SK-N-SH treated with all-trans-retinoic acid at 6 μM for 48 hours (cell line): Measurements from ENCODE around the gene PTPRF.

ENCODE experiments used
- ATAC-seq: fragments of 200-7000 bp; cut with Tn5 transposase; 3 replicates; pipeline ENCODE4 v1.9.1; 2020; ENCODE audit warnings: mild to moderate bottlenecking, moderate library complexity
- ARNTL ChIP-seq: fragments of 450-650 bp; formaldehyde crosslinking; IDR thresholded peaks from 2 replicates; pipeline ENCODE4 v1.5.0; 2020; ENCODE audit warnings: low read depth, mild to moderate bottlenecking, moderate library complexity, borderline replicate concordance
- BACH2 ChIP-seq: fragments of 250-450 bp; sonication (Bioruptor Pico); IDR thresholded peaks from 2 replicates; pipeline ENCODE4 v1.9.0; 2021; ENCODE audit warnings: mild to moderate bottlenecking, borderline replicate concordance
- CSDC2 ChIP-seq: fragments of 250-450 bp; sonication (Bioruptor Pico); IDR thresholded peaks from 2 replicates; pipeline ENCODE4 v1.5.0; 2020; ENCODE audit warnings: mild to moderate bottlenecking, moderate library complexity
- ESRRG ChIP-seq: fragments of 250-450 bp; sonication (Bioruptor Pico); IDR thresholded peaks from 2 replicates; pipeline ENCODE4 v1.6.1; 2021; ENCODE audit warnings: mild to moderate bottlenecking
- GLIS3 ChIP-seq: fragments of 250-450 bp; sonication (Bioruptor Pico); IDR thresholded peaks from 2 replicates; pipeline ENCODE4 v1.5.0; 2020; ENCODE audit warnings: mild to moderate bottlenecking, moderate library complexity
- ISL1 ChIP-seq: fragments of 250-450 bp; sonication (Bioruptor Pico); IDR thresholded peaks from 2 replicates; pipeline ENCODE4 v2.1.2; 2022; ENCODE audit warnings: mild to moderate bottlenecking, moderate library complexity
- OSR1 ChIP-seq: fragments of 250-450 bp; sonication (Bioruptor Pico); IDR thresholded peaks from 2 replicates; pipeline ENCODE4 v1.8.0; 2022; ENCODE audit warnings: moderate library complexity, mild to moderate bottlenecking, inconsistent platforms
- PPARA ChIP-seq: fragments of 250-450 bp; sonication (Bioruptor Pico); IDR thresholded peaks from 2 replicates; pipeline ENCODE4 v1.5.0; 2020; ENCODE audit warnings: mild to moderate bottlenecking, borderline replicate concordance
- RARB ChIP-seq: fragments of 250-450 bp; sonication (Bioruptor Pico); IDR thresholded peaks from 2 replicates; pipeline ENCODE4 v1.8.0; 2021; ENCODE audit warnings: mild to moderate bottlenecking, moderate library complexity
- SNAI2 ChIP-seq: fragments of 250-450 bp; sonication (Bioruptor Pico); IDR thresholded peaks from 2 replicates; pipeline ENCODE4 v1.5.0; 2020; ENCODE audit warnings: mild to moderate bottlenecking, moderate library complexity
- TCF4 ChIP-seq: fragments of 250-450 bp; sonication (Bioruptor Pico); IDR thresholded peaks from 2 replicates; pipeline ENCODE4 v1.8.0; 2021; ENCODE audit warnings: mild to moderate bottlenecking, moderate library complexity, borderline replicate concordance
- TOX ChIP-seq: fragments of 250-450 bp; sonication (Bioruptor Pico); IDR thresholded peaks from 2 replicates; pipeline ENCODE4 v1.8.0; 2021; ENCODE audit warnings: mild to moderate bottlenecking, moderate library complexity, borderline replicate concordance
- ZC3H10 ChIP-seq: fragments of 250-450 bp; sonication (Bioruptor Pico); IDR thresholded peaks from 2 replicates; pipeline ENCODE4 v1.5.1; 2021; ENCODE audit warnings: mild to moderate bottlenecking, moderate library complexity
- ZFP3 ChIP-seq: fragments of 250-450 bp; sonication (Bioruptor Pico); IDR thresholded peaks from 2 replicates; pipeline ENCODE4 v1.5.0; 2020; ENCODE audit warnings: mild to moderate bottlenecking, moderate library complexity
- ZFP30 ChIP-seq: fragments of 450-650 bp; formaldehyde crosslinking; IDR thresholded peaks from 2 replicates; pipeline ENCODE4 v1.5.0; 2022; ENCODE audit warnings: mild to moderate bottlenecking, moderate library complexity
- ZNF565 ChIP-seq: fragments of 450-650 bp; formaldehyde crosslinking; conservative IDR thresholded peaks from 2 replicates; pipeline ENCODE4 v1.5.0; 2020; ENCODE audit warnings: low read depth, mild to moderate bottlenecking, moderate library complexity
- ZNF70 ChIP-seq: fragments of 450-650 bp; formaldehyde crosslinking; IDR thresholded peaks from 2 replicates; pipeline ENCODE4 v1.5.0; 2020; ENCODE audit warnings: mild to moderate bottlenecking, moderate library complexity
- ZNF8 ChIP-seq: fragments of 450-650 bp; formaldehyde crosslinking; IDR thresholded peaks from 2 replicates; pipeline ENCODE4 v1.5.0; 2020; ENCODE audit warnings: mild to moderate bottlenecking, moderate library complexity
- TF ChIP-seq, protein P1 (sequence below): fragments of 250-450 bp; sonication (Bioruptor Pico); IDR thresholded peaks from 2 replicates; pipeline ENCODE4 v1.8.0; 2020; ENCODE audit warnings: mild to moderate bottlenecking, moderate library complexity, borderline replicate concordance
- TF ChIP-seq, protein P2 (sequence below): fragments of 250-450 bp; sonication (Bioruptor Pico); IDR thresholded peaks from 2 replicates; pipeline ENCODE4 v1.8.0; 2021; ENCODE audit warnings: low read depth, mild to moderate bottlenecking, moderate library complexity, borderline replicate concordance
- TF ChIP-seq, protein P3 (sequence below): fragments of 250-450 bp; sonication (Bioruptor Pico); IDR thresholded peaks from 2 replicates; pipeline ENCODE4 v1.5.0; 2020; ENCODE audit warnings: mild to moderate bottlenecking, moderate library complexity
- TF ChIP-seq, protein P4 (sequence below): fragments of 250-450 bp; sonication (Bioruptor Pico); IDR thresholded peaks from 2 replicates; pipeline ENCODE4 v1.5.1; 2020; ENCODE audit warnings: low read depth, mild to moderate bottlenecking, moderate library complexity
- TF ChIP-seq, protein P5 (sequence below): fragments of 250-450 bp; sonication (Bioruptor Pico); IDR thresholded peaks from 2 replicates; pipeline ENCODE4 v1.5.1; 2021; ENCODE audit warnings: mild to moderate bottlenecking, moderate library complexity

The PTPRF gene

DNA sequence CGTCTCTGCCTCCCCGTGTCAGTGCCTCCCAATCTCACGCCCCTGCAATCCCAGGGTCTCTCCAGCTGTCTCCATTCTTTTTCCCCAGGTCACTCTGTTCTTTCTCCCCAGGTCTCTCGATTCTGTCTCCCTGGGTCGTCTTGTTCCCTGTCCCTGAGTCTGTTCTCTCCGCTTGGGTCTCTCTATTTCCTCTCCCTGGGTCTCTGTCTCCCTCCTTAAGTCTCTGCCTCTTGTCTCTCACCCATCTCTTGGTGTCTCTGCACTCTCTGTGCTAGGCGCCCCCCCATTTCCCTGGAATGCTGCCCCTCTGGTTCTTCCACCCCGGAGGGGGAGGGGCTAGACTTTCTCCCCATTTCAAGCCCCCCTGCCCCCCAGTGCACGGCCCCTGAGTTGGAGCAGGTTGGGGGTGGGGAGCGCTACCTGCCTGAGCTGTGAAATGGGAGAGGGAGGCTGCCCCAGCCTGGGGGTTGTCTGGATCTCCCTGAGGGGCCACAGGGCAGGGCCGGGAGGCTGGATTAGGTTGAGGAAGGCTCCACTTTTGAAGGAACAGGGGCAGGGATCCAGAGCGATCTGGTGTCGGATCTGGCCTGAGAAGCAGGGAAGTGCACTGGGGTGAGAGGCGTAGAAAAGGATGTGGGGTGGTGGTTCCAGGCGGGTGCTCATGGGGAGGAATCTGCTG, 1.4 kb downstream of the PTPRF start:
- ATAC-seq, result no peak; the same call in 1 of the 3 replicates
- TF ChIP-seq PPARA (CRISPR knock-in tag) (no peak), ZC3H10 (CRISPR knock-in tag) (no peak), BACH2 (no peak), SNAI2 (CRISPR knock-in tag) (no peak), ZNF8 (CRISPR knock-in tag) (no peak), ZFP30 (CRISPR knock-in tag) (no peak), OSR1 (no peak), TOX (CRISPR knock-in tag) (no peak), ARNTL (CRISPR knock-in tag) (no peak), TCF4 (no peak), ZNF565 (no peak), CSDC2 (no peak), GLIS3 (CRISPR knock-in tag) (no peak), ISL1 (no peak), RARB (CRISPR knock-in tag) (no peak)
- TF ChIP-seq, protein P1, sequence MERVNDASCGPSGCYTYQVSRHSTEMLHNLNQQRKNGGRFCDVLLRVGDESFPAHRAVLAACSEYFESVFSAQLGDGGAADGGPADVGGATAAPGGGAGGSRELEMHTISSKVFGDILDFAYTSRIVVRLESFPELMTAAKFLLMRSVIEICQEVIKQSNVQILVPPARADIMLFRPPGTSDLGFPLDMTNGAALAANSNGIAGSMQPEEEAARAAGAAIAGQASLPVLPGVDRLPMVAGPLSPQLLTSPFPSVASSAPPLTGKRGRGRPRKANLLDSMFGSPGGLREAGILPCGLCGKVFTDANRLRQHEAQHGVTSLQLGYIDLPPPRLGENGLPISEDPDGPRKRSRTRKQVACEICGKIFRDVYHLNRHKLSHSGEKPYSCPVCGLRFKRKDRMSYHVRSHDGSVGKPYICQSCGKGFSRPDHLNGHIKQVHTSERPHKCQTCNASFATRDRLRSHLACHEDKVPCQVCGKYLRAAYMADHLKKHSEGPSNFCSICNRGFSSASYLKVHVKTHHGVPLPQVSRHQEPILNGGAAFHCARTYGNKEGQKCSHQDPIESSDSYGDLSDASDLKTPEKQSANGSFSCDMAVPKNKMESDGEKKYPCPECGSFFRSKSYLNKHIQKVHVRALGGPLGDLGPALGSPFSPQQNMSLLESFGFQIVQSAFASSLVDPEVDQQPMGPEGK (CRISPR knock-in tag), result no peak
- TF ChIP-seq, protein P2, sequence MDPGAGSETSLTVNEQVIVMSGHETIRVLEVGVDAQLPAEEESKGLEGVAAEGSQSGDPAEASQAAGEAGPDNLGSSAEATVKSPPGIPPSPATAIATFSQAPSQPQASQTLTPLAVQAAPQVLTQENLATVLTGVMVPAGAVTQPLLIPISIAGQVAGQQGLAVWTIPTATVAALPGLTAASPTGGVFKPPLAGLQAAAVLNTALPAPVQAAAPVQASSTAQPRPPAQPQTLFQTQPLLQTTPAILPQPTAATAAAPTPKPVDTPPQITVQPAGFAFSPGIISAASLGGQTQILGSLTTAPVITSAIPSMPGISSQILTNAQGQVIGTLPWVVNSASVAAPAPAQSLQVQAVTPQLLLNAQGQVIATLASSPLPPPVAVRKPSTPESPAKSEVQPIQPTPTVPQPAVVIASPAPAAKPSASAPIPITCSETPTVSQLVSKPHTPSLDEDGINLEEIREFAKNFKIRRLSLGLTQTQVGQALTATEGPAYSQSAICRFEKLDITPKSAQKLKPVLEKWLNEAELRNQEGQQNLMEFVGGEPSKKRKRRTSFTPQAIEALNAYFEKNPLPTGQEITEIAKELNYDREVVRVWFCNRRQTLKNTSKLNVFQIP (CRISPR knock-in tag), result no peak

DNA sequence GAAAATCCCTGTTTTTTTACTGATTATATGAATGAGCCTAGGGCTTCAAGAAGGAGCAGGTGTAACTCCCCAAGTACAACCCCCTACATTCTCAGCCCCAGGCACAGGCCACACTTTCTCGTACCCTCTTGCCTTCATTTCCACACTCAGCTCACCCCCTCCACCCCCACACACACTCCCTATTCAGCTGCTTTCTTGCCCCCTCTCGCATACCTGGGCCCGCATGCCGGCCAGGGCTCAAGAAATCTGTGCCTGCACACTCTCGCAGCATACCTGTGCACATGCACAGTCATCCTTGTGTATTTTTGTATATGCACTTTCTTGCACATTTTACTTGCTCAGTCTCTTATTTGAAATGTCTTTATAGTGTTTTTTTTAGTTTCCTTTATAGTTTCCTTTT, 2.0 kb downstream of the PTPRF start:
- TF ChIP-seq ZC3H10 (CRISPR knock-in tag), result no peak
- TF ChIP-seq, protein P1 (CRISPR knock-in tag), result no peak
- TF ChIP-seq RARB (CRISPR knock-in tag), result no peak
- TF ChIP-seq TCF4, result no peak
- TF ChIP-seq ESRRG (CRISPR knock-in tag), result no peak
- no peak for TF ChIP-seq ISL1
- no peak for ATAC-seq

DNA sequence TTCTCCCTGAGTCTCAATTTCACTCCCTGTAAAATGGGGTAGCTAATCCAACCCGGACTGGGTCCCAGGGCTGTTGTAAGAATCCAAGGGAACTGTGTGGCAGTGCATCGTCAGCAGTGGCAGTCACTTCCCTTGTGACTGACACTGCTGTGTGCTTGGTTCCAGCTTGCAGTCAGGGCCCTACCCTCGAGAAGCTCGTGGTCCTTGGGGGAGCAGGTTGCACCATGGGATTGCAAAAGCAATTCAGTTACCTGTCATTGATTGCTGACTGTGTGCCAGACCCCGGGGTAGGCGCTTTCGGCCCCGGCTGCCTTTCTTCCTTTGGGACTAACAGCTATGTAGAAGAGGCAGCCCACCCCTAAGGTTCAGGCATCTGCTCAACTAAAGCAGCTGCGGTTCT, 2.9 kb downstream of the PTPRF start:
- no peak for ATAC-seq
- no peak for TF ChIP-seq ISL1
- TF ChIP-seq, protein P3, sequence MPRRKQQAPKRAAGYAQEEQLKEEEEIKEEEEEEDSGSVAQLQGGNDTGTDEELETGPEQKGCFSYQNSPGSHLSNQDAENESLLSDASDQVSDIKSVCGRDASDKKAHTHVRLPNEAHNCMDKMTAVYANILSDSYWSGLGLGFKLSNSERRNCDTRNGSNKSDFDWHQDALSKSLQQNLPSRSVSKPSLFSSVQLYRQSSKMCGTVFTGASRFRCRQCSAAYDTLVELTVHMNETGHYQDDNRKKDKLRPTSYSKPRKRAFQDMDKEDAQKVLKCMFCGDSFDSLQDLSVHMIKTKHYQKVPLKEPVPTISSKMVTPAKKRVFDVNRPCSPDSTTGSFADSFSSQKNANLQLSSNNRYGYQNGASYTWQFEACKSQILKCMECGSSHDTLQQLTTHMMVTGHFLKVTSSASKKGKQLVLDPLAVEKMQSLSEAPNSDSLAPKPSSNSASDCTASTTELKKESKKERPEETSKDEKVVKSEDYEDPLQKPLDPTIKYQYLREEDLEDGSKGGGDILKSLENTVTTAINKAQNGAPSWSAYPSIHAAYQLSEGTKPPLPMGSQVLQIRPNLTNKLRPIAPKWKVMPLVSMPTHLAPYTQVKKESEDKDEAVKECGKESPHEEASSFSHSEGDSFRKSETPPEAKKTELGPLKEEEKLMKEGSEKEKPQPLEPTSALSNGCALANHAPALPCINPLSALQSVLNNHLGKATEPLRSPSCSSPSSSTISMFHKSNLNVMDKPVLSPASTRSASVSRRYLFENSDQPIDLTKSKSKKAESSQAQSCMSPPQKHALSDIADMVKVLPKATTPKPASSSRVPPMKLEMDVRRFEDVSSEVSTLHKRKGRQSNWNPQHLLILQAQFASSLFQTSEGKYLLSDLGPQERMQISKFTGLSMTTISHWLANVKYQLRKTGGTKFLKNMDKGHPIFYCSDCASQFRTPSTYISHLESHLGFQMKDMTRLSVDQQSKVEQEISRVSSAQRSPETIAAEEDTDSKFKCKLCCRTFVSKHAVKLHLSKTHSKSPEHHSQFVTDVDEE, result no peak
- no peak for TF ChIP-seq OSR1
- no peak for TF ChIP-seq PPARA (CRISPR knock-in tag)
- TF ChIP-seq TCF4, result no peak
- TF ChIP-seq ZNF565, result no peak
- TF ChIP-seq, protein P1 (CRISPR knock-in tag), result no peak
- TF ChIP-seq, protein P4, sequence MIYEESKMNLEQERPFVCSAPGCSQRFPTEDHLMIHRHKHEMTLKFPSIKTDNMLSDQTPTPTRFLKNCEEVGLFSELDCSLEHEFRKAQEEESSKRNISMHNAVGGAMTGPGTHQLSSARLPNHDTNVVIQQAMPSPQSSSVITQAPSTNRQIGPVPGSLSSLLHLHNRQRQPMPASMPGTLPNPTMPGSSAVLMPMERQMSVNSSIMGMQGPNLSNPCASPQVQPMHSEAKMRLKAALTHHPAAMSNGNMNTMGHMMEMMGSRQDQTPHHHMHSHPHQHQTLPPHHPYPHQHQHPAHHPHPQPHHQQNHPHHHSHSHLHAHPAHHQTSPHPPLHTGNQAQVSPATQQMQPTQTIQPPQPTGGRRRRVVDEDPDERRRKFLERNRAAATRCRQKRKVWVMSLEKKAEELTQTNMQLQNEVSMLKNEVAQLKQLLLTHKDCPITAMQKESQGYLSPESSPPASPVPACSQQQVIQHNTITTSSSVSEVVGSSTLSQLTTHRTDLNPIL (CRISPR knock-in tag), result no peak
- no peak for TF ChIP-seq GLIS3 (CRISPR knock-in tag)
- TF ChIP-seq BACH2, result no peak
- no peak for TF ChIP-seq ZFP30 (CRISPR knock-in tag)
- TF ChIP-seq SNAI2 (CRISPR knock-in tag), result no peak
- no peak for TF ChIP-seq ZFP3 (CRISPR knock-in tag)
- TF ChIP-seq RARB (CRISPR knock-in tag), result no peak
- no peak for TF ChIP-seq ESRRG (CRISPR knock-in tag)
- no peak for TF ChIP-seq ZNF70 (CRISPR knock-in tag)
- TF ChIP-seq TOX (CRISPR knock-in tag), result no peak
- TF ChIP-seq, protein P5, sequence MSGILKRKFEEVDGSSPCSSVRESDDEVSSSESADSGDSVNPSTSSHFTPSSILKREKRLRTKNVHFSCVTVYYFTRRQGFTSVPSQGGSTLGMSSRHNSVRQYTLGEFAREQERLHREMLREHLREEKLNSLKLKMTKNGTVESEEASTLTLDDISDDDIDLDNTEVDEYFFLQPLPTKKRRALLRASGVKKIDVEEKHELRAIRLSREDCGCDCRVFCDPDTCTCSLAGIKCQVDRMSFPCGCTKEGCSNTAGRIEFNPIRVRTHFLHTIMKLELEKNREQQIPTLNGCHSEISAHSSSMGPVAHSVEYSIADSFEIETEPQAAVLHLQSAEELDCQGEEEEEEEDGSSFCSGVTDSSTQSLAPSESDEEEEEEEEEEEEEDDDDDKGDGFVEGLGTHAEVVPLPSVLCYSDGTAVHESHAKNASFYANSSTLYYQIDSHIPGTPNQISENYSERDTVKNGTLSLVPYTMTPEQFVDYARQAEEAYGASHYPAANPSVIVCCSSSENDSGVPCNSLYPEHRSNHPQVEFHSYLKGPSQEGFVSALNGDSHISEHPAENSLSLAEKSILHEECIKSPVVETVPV (CRISPR knock-in tag), result no peak
